Calu3 (cell line): ENCODE data around the gene PTPN11. TPM values are rescaled to one million over a fixed set of nuclear protein-coding genes. Genes with fewer than 3 reads are reported as not detected.
A peak's percentile ranks its signal among the peaks of the same experiment; 100 is the strongest.

Experiments used
- BruUV-seq: library from RNA; stranded (reverse); fragments of 400-500 nt; replicated peaks from 2 replicates; lab custom pipeline; 2021; lab: Mats Ljungman, UMichigan
- CTCF ChIA-PET: fragments of 300-600 bp; sonication (Branson Sonifier 250); formaldehyde crosslinking; loops from one replicate; lab custom pipeline; 2022; ENCODE audit warnings: antibody characterized with exemption; lab: Charles Lee
- DNase-seq: peaks from one replicate; pipeline ENCODE4 v3.0.0; 2022
- H3K27ac Mint-ChIP-seq: one replicate; pipeline ENCODE4 v1.8.0; 2022; ENCODE audit warnings: mixed read lengths; ENCODE audit not compliant: unreplicated experiment
- H3K27me3 Mint-ChIP-seq: one replicate; pipeline ENCODE4 v1.8.0; 2022; ENCODE audit warnings: mixed read lengths; ENCODE audit not compliant: unreplicated experiment
- H3K36me3 Mint-ChIP-seq: one replicate; pipeline ENCODE4 v1.8.0; 2022; ENCODE audit warnings: mild to moderate bottlenecking, moderate library complexity, mixed read lengths; ENCODE audit not compliant: insufficient read depth, unreplicated experiment
- H3K4me1 Mint-ChIP-seq: one replicate; pipeline ENCODE4 v1.8.0; 2022; ENCODE audit warnings: mild to moderate bottlenecking, low read depth, mixed read lengths; ENCODE audit not compliant: unreplicated experiment
- H3K4me3 Mint-ChIP-seq: one replicate; pipeline ENCODE4 v1.8.0; 2022; ENCODE audit warnings: mild to moderate bottlenecking, low read depth, moderate library complexity, mixed read lengths; ENCODE audit not compliant: unreplicated experiment
- H3K9me3 Mint-ChIP-seq: one replicate; pipeline ENCODE4 v1.8.0; 2022; ENCODE audit warnings: low read depth, mixed read lengths; ENCODE audit not compliant: unreplicated experiment
- intact Hi-C: fragments of 100-400 bp; cut with micrococcal nuclease; formaldehyde crosslinking; loops from one replicate; pipeline ENCODE4 v1.10.0; 2022; ENCODE audit not compliant: unreplicated experiment
- total RNA-seq: library from RNA; stranded (reverse); gene quantifications from 2 replicates; pipeline ENCODE4 v1.2.3, GENCODE V29; 2022
- TF ChIP-seq, protein P1 (sequence below): fragments of 200-600 bp; IDR thresholded peaks from one replicate; pipeline ENCODE4 v1.8.0; 2022; ENCODE audit warnings: antibody characterized with exemption; ENCODE audit not compliant: unreplicated experiment

The PTPN11 gene
- total RNA-seq, 1 experiment from 2014 or later = 174 TPM

DNA sequence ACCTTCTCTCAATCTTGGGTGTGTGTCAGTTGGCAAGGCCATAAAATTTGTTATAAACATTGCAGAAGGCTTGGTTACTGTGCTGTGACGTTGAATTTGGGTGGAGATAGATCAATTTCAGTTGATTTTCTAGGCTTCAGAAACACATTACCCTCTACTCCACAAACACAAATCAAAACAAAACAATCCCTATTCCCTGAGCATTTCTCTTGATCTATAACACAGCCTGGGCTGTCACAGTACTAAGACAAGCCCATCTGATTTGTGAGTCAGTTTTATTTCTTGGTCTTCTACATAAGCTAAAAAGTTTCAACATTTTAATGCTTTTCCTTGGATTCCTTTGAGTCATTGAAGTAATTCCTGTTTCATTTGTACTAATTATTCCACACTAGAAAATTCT is 79.8 kb downstream of the PTPN11 start:
- TF ChIP-seq, protein P1, sequence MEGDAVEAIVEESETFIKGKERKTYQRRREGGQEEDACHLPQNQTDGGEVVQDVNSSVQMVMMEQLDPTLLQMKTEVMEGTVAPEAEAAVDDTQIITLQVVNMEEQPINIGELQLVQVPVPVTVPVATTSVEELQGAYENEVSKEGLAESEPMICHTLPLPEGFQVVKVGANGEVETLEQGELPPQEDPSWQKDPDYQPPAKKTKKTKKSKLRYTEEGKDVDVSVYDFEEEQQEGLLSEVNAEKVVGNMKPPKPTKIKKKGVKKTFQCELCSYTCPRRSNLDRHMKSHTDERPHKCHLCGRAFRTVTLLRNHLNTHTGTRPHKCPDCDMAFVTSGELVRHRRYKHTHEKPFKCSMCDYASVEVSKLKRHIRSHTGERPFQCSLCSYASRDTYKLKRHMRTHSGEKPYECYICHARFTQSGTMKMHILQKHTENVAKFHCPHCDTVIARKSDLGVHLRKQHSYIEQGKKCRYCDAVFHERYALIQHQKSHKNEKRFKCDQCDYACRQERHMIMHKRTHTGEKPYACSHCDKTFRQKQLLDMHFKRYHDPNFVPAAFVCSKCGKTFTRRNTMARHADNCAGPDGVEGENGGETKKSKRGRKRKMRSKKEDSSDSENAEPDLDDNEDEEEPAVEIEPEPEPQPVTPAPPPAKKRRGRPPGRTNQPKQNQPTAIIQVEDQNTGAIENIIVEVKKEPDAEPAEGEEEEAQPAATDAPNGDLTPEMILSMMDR = no peak
- Mint-ChIP-seq H3K4me3 (no peak overlapping the region), H3K27me3 (no peaks in the 10 kb centered on the region), H3K9me3 (no peaks in the 10 kb centered on the region), H3K4me1 (no peaks in the 10 kb centered on the region), H3K36me3 (peaks cover 25% of the 10 kb centered on the region), H3K27ac (no peak overlapping the region)
- CTCF ChIA-PET = no interaction called here
- BruUV-seq = no TSS peak
- no peak for DNase-seq
- intact Hi-C loops = no loop called here

- Mint-ChIP-seq H3K4me3 (no peak overlapping the region), H3K36me3 (peaks cover 30% of the 10 kb centered on the region), H3K27me3 (no peaks in the 10 kb centered on the region), H3K27ac (no peak overlapping the region), H3K4me1 (no peaks in the 10 kb centered on the region), H3K9me3 (no peaks in the 10 kb centered on the region)
- no TSS peak for BruUV-seq
- CTCF ChIA-PET = no interaction called here
- TF ChIP-seq, protein P1 = no peak
- DNase-seq = no peak
- intact Hi-C loops = no loop called here
Measured at GRCh38 chr12:112503512-112503911, 84.8 kb downstream of the PTPN11 start.

DNA sequence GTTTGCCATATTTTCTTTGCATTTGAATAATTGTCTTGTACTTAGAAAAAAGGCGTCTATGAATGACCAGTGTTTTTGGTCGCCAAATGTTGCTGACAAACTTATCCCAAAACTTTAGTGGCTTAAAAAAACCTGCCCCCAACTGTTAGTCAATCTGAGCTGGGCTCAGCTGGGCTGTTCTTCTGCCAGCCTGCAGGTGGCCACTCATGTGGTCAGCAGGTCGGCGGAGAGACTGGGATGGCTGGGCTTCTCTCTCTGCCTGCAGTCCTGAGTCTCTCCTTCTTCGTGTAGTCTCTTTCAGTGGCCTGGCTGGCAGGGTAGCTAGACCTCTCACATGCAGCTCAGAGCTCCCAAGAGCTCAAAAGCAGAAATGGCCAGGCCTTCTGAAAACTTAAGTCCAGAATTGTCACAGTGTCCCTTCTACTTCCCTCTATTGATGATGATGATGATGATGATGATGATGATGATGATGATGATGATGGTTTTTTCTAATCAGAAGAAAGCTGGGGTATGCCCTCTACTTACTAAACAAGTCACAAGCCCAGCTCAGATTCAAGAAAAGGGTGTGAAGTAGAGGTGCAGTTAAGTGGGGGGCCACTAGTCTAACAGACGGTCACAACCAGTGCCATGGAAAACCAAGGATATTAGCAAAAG is 87.9 kb downstream of the PTPN11 start:
- Mint-ChIP-seq H3K27ac (no peak overlapping the region), H3K36me3 (peaks cover 38% of the 10 kb centered on the region), H3K4me1 (no peaks in the 10 kb centered on the region), H3K27me3 (no peaks in the 10 kb centered on the region), H3K9me3 (no peaks in the 10 kb centered on the region), H3K4me3 (no peak overlapping the region)
- intact Hi-C loops = no loop called here
- TF ChIP-seq, protein P1 = peak; percentile 47
- TSS peak; percentile 30 for BruUV-seq
- DNase-seq = peak; percentile 11
- CTCF ChIA-PET = interaction anchor here (0.8 kb wide), 1 partner anchor 365 kb away, joined by 4 read pairs; no protein-coding TSS in a partner anchor

GRCh38 chr12:112513471-112513870 is 94.7 kb downstream of the PTPN11 start:
- CTCF ChIA-PET = no interaction called here
- no peak for DNase-seq
- TF ChIP-seq, protein P1 = no peak

More at GRCh38 chr12:112513471-112513870, 94.7 kb downstream of the PTPN11 start:
- intact Hi-C loops = no loop called here
- Mint-ChIP-seq H3K36me3 (peaks cover 11% of the 10 kb centered on the region), H3K9me3 (no peaks in the 10 kb centered on the region), H3K27me3 (peaks cover 25% of the 10 kb centered on the region), H3K27ac (no peak overlapping the region), H3K4me3 (no peak overlapping the region), H3K4me1 (no peaks in the 10 kb centered on the region)
- no TSS peak for BruUV-seq
